HTR-8/SVneo (cell line): Measurements from ENCODE around the gene PEX5L.
A peak's percentile ranks its signal among the peaks of the same experiment; 100 is the strongest.

Experiments used
- DNase-seq: peaks from one replicate; pipeline ENCODE4 v3.0.0; 2011; ENCODE audit warnings: low spot score, mixed read lengths; ENCODE audit not compliant: insufficient read length
- FAIRE-seq: peaks from 2 replicates; lab custom pipeline; 2011; peaks lifted over from hg19 to GRCh38; lab: Jason Lieb, UNC

PEX5L gene

GRCh38 chr3:179921500-179921899, 115.2 kb downstream of the PEX5L start:
- FAIRE-seq (no peak), DNase-seq (no peak)

GRCh38 chr3:179907784-179908482, 128.8 kb downstream of the PEX5L start:
- DNase-seq = no peak
- no peak for FAIRE-seq

- FAIRE-seq (no peak), DNase-seq (no peak)
These were observed 134.7 kb downstream of the PEX5L start for GRCh38 chr3:179902061-179902460.

- DNase-seq = peak; percentile 2
- FAIRE-seq = no peak
These were observed 138.7 kb downstream of the PEX5L start for GRCh38 chr3:179898024-179898423.

- no peak for FAIRE-seq
- DNase-seq = no peak
These were observed 139.5 kb downstream of the PEX5L start for GRCh38 chr3:179897231-179897630.

- DNase-seq = no peak
- no peak for FAIRE-seq
These were observed 140.2 kb downstream of the PEX5L start for GRCh38 chr3:179896507-179896906.

GRCh38 chr3:179895330-179895729, 141.4 kb downstream of the PEX5L start:
- FAIRE-seq (no peak), DNase-seq (no peak)

GRCh38 chr3:179887295-179887943, 149.3 kb downstream of the PEX5L start:
- FAIRE-seq = no peak
- DNase-seq = no peak

GRCh38 chr3:179885950-179886349, 150.8 kb downstream of the PEX5L start:
- DNase-seq (no peak), FAIRE-seq (no peak)

GRCh38 chr3:179884136-179884535, 152.6 kb downstream of the PEX5L start:
- DNase-seq = no peak
- no peak for FAIRE-seq

GRCh38 chr3:179882292-179882691, 154.4 kb downstream of the PEX5L start:
- no peak for FAIRE-seq
- DNase-seq = no peak

- DNase-seq (no peak), FAIRE-seq (no peak)
These were observed 154.9 kb downstream of the PEX5L start for GRCh38 chr3:179881791-179882190.

- DNase-seq (no peak), FAIRE-seq (no peak)
These were observed 155.9 kb downstream of the PEX5L start for GRCh38 chr3:179880868-179881267.

GRCh38 chr3:179876440-179876839, 160.3 kb downstream of the PEX5L start:
- FAIRE-seq (no peak), DNase-seq (no peak)

- FAIRE-seq = no peak
- DNase-seq = no peak
These were observed 163.9 kb downstream of the PEX5L start for GRCh38 chr3:179872842-179873241.

- no peak for DNase-seq
These were observed 165.0 kb downstream of the PEX5L start for GRCh38 chr3:179871782-179872181.

GRCh38 chr3:179868715-179869114, 168.0 kb downstream of the PEX5L start:
- FAIRE-seq (no peak), DNase-seq (no peak)

More at GRCh38 chr3:179871782-179872181, 165.0 kb downstream of the PEX5L start:
- FAIRE-seq = no peak

- FAIRE-seq = no peak
- no peak for DNase-seq
These were observed 168.8 kb downstream of the PEX5L start for GRCh38 chr3:179867961-179868360.

GRCh38 chr3:179865861-179866505, 170.8 kb downstream of the PEX5L start:
- no peak for FAIRE-seq

GRCh38 chr3:179861953-179862352, 174.8 kb downstream of the PEX5L start:
- DNase-seq (no peak), FAIRE-seq (no peak)

More at GRCh38 chr3:179865861-179866505, 170.8 kb downstream of the PEX5L start:
- no peak for DNase-seq

- no peak for DNase-seq
- FAIRE-seq = no peak
These were observed 175.4 kb downstream of the PEX5L start for GRCh38 chr3:179861292-179861691.
